GM12892 (cell line): ENCODE measurements around the gene RNF145.

Source experiments
- POLR2A ChIP-seq: IDR thresholded peaks from 2 replicates; pipeline ENCODE4 v1.6.1; 2011; ENCODE audit warnings: low read depth, low read length, control low read depth
- POLR2AphosphoS5 ChIP-seq: IDR thresholded peaks from 2 replicates; pipeline ENCODE4 v1.6.1; 2011; ENCODE audit warnings: low read depth, low read length, control low read depth

GRCh38 chr5:159123700-159124099 lies 85.7 kb downstream of the RNF145 start:
- TF ChIP-seq POLR2AphosphoS5, result no peak
- no peak for TF ChIP-seq POLR2A
